NOMO-1 (cell line): ENCODE measurements around the gene ADGRG1.

ENCODE experiments used
- DNase-seq, 2 experiments: peaks; one replicate each; lab custom pipeline; 2025; ENCODE audit not compliant: unreplicated experiment in 2 of 2; lab: John Stamatoyannopoulos, UW

The ADGRG1 gene

GRCh38 chr16:57680842-57681375 is 52.5 kb downstream of the ADGRG1 start:
- DNase-seq = peak; percentile 11 to 12

- no peak for DNase-seq
Observed at GRCh38 chr16:57681950-57682728, 53.7 kb downstream of the ADGRG1 start.

- no peak for DNase-seq
Observed at GRCh38 chr16:57682809-57683635, 54.6 kb downstream of the ADGRG1 start.

- DNase-seq = no peak
Observed at GRCh38 chr16:57683636-57684545, 55.5 kb downstream of the ADGRG1 start.

GRCh38 chr16:57684626-57685358 is 56.4 kb downstream of the ADGRG1 start:
- no peak for DNase-seq

GRCh38 chr16:57685633-57686032 is 57.2 kb downstream of the ADGRG1 start:
- no peak for DNase-seq

GRCh38 chr16:57686577-57686976 is 58.1 kb downstream of the ADGRG1 start:
- DNase-seq = no peak

- DNase-seq = no peak
Observed at GRCh38 chr16:57687363-57687929, 59.0 kb downstream of the ADGRG1 start.

GRCh38 chr16:57688487-57688986 is 60.1 kb downstream of the ADGRG1 start:
- DNase-seq = no peak

- DNase-seq = no peak
Observed at GRCh38 chr16:57688987-57689761, 60.7 kb downstream of the ADGRG1 start.

GRCh38 chr16:57689762-57690558 is 61.5 kb downstream of the ADGRG1 start:
- peak; percentile 87 to 88 for DNase-seq

- DNase-seq = no peak
Observed at GRCh38 chr16:57690782-57691471, 62.5 kb downstream of the ADGRG1 start.

GRCh38 chr16:57692636-57693035 is 64.2 kb downstream of the ADGRG1 start:
- DNase-seq = no peak

- DNase-seq = no peak
Observed at GRCh38 chr16:57693550-57693949, 65.1 kb downstream of the ADGRG1 start.

GRCh38 chr16:57694231-57694724 is 65.8 kb downstream of the ADGRG1 start:
- no peak for DNase-seq

- DNase-seq = peak; percentile 83 to 86
Observed at GRCh38 chr16:57694725-57695679, 66.6 kb downstream of the ADGRG1 start, which contains the start of gene DRC7. DRC7 (plus strand) TSS chr16:57694806; CDS start chr16:57697950, 3,144 bp downstream.
